GM12873 (cell line): ENCODE results near the gene IFT80.
A peak's percentile ranks its signal among the peaks of the same experiment; 100 is the strongest.

Source experiments
- TF ChIP-seq, protein P1 (sequence below): IDR thresholded peaks from 2 replicates; pipeline ENCODE4 v1.5.1; 2012; ENCODE audit warnings: low read depth, mild to moderate bottlenecking, moderate library complexity, low read length, control low read depth; ENCODE audit not compliant: insufficient read depth; ENCODE audit errors: missing control alignments

The IFT80 gene

DNA sequence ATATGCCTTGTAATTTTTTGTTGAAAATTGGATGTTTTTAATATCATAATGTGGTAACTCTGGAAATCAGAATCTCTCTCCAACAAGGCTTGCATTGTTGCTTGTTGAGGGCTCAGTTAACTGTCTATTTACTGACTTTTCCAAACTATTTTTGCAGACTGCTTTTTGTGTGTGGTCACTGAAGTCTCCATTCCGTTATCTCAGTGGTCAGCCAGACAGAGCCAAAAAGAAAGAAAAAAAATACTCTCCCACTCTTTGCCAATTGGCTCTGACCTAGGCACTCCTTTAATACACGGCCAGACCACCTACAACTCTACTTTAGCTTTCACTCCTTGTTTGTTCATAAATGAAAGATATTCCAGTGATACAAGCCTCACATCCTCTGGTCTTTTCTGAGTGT, 52.5 kb downstream of the IFT80 start:
- TF ChIP-seq, protein P1, sequence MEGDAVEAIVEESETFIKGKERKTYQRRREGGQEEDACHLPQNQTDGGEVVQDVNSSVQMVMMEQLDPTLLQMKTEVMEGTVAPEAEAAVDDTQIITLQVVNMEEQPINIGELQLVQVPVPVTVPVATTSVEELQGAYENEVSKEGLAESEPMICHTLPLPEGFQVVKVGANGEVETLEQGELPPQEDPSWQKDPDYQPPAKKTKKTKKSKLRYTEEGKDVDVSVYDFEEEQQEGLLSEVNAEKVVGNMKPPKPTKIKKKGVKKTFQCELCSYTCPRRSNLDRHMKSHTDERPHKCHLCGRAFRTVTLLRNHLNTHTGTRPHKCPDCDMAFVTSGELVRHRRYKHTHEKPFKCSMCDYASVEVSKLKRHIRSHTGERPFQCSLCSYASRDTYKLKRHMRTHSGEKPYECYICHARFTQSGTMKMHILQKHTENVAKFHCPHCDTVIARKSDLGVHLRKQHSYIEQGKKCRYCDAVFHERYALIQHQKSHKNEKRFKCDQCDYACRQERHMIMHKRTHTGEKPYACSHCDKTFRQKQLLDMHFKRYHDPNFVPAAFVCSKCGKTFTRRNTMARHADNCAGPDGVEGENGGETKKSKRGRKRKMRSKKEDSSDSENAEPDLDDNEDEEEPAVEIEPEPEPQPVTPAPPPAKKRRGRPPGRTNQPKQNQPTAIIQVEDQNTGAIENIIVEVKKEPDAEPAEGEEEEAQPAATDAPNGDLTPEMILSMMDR, result no peak

DNA sequence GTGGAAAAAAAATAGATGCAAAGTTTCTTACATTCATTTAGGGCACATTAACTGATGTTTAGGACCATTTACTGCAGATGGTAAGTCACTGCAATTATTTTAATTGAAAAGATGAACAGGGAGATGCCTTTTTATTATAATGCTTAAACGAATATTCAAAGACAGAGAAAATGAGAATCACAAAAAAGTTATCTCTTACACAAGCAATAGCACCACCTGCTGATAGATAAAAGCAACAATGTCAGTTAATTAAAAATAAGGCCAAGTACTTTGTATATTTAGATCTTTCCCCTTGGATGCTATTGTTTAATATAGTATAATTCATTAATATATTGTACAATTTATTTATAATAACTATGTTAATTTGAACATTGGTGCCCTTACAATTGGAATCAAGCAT, 55.9 kb downstream of the IFT80 start:
- TF ChIP-seq, protein P1, result peak; percentile 21

DNA sequence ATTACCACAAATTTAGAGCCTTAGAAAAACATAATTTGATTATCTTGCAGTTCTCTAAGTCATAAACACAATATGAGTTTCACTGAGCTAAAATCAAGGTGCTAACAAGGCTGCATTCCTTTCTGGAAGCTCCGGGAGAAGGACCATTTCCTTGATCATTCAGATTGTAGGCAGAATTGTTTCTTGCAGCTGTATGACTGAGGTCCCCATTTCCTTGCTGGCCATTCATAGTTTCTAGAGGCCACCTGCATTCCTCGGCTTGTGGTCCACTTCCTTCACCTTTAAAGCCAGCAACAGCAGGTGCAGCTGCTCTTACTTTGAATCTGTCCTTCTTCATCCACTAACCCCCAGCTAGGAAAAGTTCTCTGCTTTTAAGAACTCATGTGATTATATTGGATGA, 58.7 kb downstream of the IFT80 start:
- TF ChIP-seq, protein P1, result no peak

DNA sequence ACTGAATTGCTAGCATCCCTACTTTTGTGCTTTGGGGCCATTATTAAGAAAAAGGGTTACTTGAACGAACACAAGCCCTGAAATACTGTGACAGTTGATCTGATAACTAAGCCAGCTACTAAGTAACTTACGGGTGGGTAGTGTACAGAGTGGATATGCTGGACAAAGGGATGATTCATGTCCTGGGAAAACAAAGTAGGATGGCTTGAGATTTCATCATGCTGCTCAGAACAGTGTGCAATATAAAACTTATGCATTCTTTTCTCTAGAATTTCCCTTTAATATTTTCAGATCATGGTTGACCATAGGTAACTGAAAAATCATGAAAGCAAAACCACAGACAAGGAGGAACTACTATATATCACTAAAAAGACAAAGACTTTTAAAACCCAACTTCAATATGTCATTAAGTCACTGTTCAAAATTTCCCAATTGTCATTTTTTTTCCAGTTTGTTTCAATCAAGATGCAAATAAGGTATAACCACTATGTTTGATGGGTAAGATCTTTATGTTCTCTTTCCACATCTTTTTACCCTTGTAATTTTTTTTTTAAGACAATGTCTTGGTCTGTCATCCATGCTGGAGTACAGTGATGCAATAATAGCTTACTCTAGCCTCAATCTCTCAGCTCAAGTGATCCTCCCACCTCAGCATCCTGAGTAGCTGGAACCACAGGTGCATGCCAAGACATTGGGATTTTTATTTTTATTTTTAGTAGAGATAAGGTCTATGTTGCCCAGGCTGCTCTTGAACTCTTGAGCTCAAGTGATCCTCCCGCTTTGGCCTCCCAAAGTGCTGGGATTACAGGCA, 67.7 kb downstream of the IFT80 start:
- TF ChIP-seq, protein P1, result no peak

DNA sequence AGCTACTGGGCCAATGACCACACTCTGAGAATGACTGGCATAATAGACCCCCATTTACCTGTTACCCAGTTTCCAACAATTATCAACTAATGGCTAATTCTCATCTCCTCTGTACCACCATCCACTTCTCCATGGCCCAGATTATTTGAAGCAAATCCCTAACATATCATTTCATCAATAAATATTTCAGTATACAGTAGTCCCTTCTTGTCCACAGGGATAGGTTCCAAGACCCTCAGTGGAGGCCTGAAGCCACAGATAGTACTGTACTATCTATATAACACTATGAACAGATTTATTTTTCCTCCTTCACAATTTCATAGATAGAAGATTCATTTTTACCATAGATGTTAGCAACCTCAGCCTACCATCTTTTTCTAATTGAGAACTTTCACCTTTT, 68.3 kb downstream of the IFT80 start:
- TF ChIP-seq, protein P1, result no peak

DNA sequence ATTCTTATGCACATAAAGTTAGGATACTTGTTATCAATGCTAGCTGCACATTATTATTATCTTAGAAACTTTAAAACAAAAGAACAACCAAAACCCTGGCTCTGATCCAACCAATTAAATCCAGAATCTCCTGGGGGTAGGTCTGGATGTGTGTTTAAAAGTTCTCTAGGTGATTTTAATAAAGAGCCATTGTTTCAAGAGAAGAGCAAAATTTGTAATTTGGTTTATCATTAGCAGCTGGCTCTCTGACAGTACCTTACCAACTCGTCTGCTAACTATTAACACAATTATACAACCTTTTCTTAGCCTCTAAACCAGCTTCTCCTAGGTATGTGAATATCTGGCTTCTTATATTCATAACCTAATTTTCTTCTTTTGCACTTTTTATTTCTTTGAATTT, 68.9 kb downstream of the IFT80 start:
- TF ChIP-seq, protein P1, result no peak

DNA sequence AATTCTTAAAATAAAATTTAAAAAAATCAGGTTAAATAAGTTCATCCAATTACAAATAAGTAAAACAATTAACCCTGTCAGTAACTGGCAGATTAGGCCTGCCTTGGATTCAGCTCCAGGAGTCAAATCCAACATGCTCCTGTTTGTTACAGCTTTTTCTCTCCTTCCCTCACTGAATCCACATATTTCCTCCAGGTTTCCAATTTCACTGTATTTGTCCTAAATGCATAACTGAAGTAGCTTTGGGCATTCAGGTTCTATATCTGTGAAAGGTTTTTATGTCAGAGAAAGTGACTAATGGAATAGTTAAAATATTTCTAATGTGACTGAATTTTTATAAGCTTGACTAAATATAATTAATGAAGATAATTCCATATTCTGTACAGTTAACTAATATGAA, 79.7 kb downstream of the IFT80 start:
- TF ChIP-seq, protein P1, result no peak
